B cell (primary cell): ENCODE data around the gene SLIT3. TPM values are rescaled to one million over a fixed set of nuclear protein-coding genes. Genes with fewer than 3 reads are reported as not detected.

Experiments
- ATAC-seq: fragments of 200-7000 bp; cut with Tn5 transposase; one replicate; pipeline ENCODE4 v1.10.0; 2021; ENCODE audit warnings: low read depth, mild to moderate bottlenecking, moderate number of reproducible peaks, moderate library complexity
- CTCF ChIA-PET: fragments of 350-600 bp; sonication (Branson Sonifier 250); formaldehyde crosslinking; loops from one replicate; lab custom pipeline; 2021; ENCODE audit warnings: antibody characterized with exemption, inconsistent platforms; lab: Charles Lee
- POLR2A ChIA-PET: fragments of 350-600 bp; sonication (Branson Sonifier 250); formaldehyde crosslinking; loops from one replicate; lab custom pipeline; 2021; ENCODE audit warnings: antibody characterized with exemption; lab: Charles Lee
- DNase-seq: peaks from one replicate; pipeline ENCODE4 v3.0.0; 2013
- H2AFZ ChIP-seq: 2 replicates; pipeline ENCODE4 v1.6.1; 2012; ENCODE audit warnings: mild to moderate bottlenecking, low read depth, low read length; ENCODE audit not compliant: insufficient read depth, poor library complexity, severe bottlenecking
- H3K27ac ChIP-seq, 2 donors: 1 replicate in 1 of 2; 2 replicates in 1 of 2; pipeline ENCODE4 v1.5.1; 2012 to 2013; ENCODE audit warnings: low read length in 2 of 2, mild to moderate bottlenecking in 2 of 2, moderate library complexity in 1 of 2
- H3K27me3 ChIP-seq, 4 experiments: fragments of 200-600 bp in 1 of 4; sonication (generic) in 1 of 4; replicated peaks in 1 of 4; 1 replicate in 2 of 4; 2 replicates in 2 of 4; pipeline versions ENCODE4 v1.6.1 to v1.7.0; 2013 to 2016; ENCODE audit warnings: low read length in 3 of 4, mild to moderate bottlenecking in 2 of 4, mixed read lengths in 1 of 4, moderate library complexity in 1 of 4; ENCODE audit not compliant: insufficient read depth in 4 of 4, control insufficient read depth in 3 of 4; ENCODE audit errors: control extremely low read depth in 1 of 4
- H3K36me3 ChIP-seq, 2 experiments: replicated peaks in 1 of 2; 1 replicate in 1 of 2; 2 replicates in 1 of 2; pipeline versions ENCODE4 v1.6.1 to v1.7.1; 2013; ENCODE audit warnings: low read length in 1 of 2; ENCODE audit not compliant: insufficient read depth in 2 of 2, control insufficient read depth in 1 of 2; ENCODE audit errors: control extremely low read depth in 1 of 2, extremely low read depth in 1 of 2
- H3K4me1 ChIP-seq, 2 donors: fragments of 200-600 bp in 1 of 2; sonication (generic) in 1 of 2; 1 replicate in 1 of 2; 2 replicates in 1 of 2; pipeline versions ENCODE4 v1.5.1 to v1.6.1; 2013 to 2017; ENCODE audit warnings: low read length in 2 of 2; ENCODE audit not compliant: control insufficient read depth in 2 of 2, insufficient read depth in 2 of 2
- H3K4me2 ChIP-seq: replicated peaks from 2 replicates; pipeline ENCODE3; 2012; ENCODE audit warnings: mild to moderate bottlenecking, low read depth, low read length; ENCODE audit not compliant: poor library complexity, severe bottlenecking
- H3K4me3 ChIP-seq, 5 experiments: fragments of 200-600 bp in 1 of 5; sonication (generic) in 1 of 5; 1 replicate in 3 of 5; 2 replicates in 2 of 5; pipeline versions ENCODE4 v1.5.1 to v1.7.0; 2011 to 2016; ENCODE audit warnings: low read length in 4 of 5, mild to moderate bottlenecking in 4 of 5, low read depth in 2 of 5, control low read depth in 1 of 5, moderate library complexity in 1 of 5; ENCODE audit not compliant: insufficient read depth in 1 of 5; ENCODE audit errors: control extremely low read depth in 1 of 5, extremely low read depth in 1 of 5
- H3K79me2 ChIP-seq: fragments of 200-600 bp; sonication (generic); one replicate; pipeline ENCODE4 v1.6.0; 2016; ENCODE audit warnings: low read length; ENCODE audit not compliant: control insufficient read depth, insufficient read depth
- H3K9ac ChIP-seq: fragments of 200-600 bp; sonication (generic); 2 replicates; pipeline ENCODE4 v1.6.1; 2017; ENCODE audit warnings: mild to moderate bottlenecking, low read length, moderate library complexity
- H3K9me3 ChIP-seq, 3 donors: one replicate each; pipeline versions ENCODE4 v1.6.1 to v1.7.1; 2013; ENCODE audit warnings: low read length in 2 of 3; ENCODE audit not compliant: control insufficient read depth in 2 of 3, insufficient read depth in 1 of 3; ENCODE audit errors: control extremely low read depth in 1 of 3
- H4K20me1 ChIP-seq: 2 replicates; pipeline ENCODE4 v1.6.0; 2012; ENCODE audit warnings: mild to moderate bottlenecking, low read length; ENCODE audit not compliant: insufficient read depth, control insufficient read depth, poor library complexity, severe bottlenecking
- H3K27ac Mint-ChIP-seq: one replicate; pipeline ENCODE4 v1.8.0; 2021; ENCODE audit warnings: mixed read lengths
- H3K27me3 Mint-ChIP-seq: one replicate; pipeline ENCODE4 v1.8.0; 2021; ENCODE audit warnings: mixed read lengths
- H3K4me1 Mint-ChIP-seq: one replicate; pipeline ENCODE4 v1.8.0; 2021; ENCODE audit warnings: mixed read lengths
- H3K4me3 Mint-ChIP-seq: one replicate; pipeline ENCODE4 v1.8.0; 2021; ENCODE audit warnings: mixed read lengths
- H3K9me3 Mint-ChIP-seq: one replicate; pipeline ENCODE4 v1.8.0; 2022; ENCODE audit warnings: mixed read lengths; ENCODE audit not compliant: insufficient read depth
- CTCF ChIP-seq: fragments of 200-600 bp; IDR thresholded peaks from one replicate; pipeline ENCODE4 v1.8.0; 2022; ENCODE audit warnings: antibody characterized with exemption, mild to moderate bottlenecking
- EZH2 ChIP-seq: IDR thresholded peaks from 2 replicates; pipeline ENCODE4 v1.6.1; 2012; ENCODE audit warnings: borderline replicate concordance, low read depth, mild to moderate bottlenecking, moderate library complexity, low read length; ENCODE audit not compliant: insufficient read depth, poor library complexity, severe bottlenecking
- WGBS: methylation state at CpG from one replicate; pipeline ENCODE4 v1.1.5; 2013; ENCODE audit warnings: missing lambda C conversion rate; ENCODE audit not compliant: insufficient coverage; 5-methylcytosine and 5-hydroxymethylcytosine counted together
- intact Hi-C: fragments of 100-400 bp; cut with micrococcal nuclease; formaldehyde crosslinking; loops from one replicate; pipeline ENCODE4 v1.10.0; 2022
- polyA plus RNA-seq: library from polyadenylated mRNA; depleted of rRNA; stranded (reverse); fragments of >200 nt; gene quantifications from 2 replicates; pipeline ENCODE4 v1.2.3, GENCODE V29; 2012
- total RNA-seq, 2 donors: library from RNA; stranded (reverse); fragments of 120-200 nt in 1 of 2; gene quantifications; 1 replicate in 1 of 2; 2 replicates in 1 of 2; pipeline versions ENCODE4 v1.2.3 to v1.2.4, GENCODE V29; 2013 to 2022

Gene SLIT3
- total and polyA plus RNA-seq, 2 donors (not counting 1 experiment from before 2014, with no cell fraction given) = not detected

GRCh38 chr5:168941901-168942300, 359.0 kb downstream of the SLIT3 start:
- no peaks in the 10 kb centered on the region for H3K4me1 ChIP-seq
- no peaks in the 10 kb centered on the region for H3K27me3 ChIP-seq
- no peak overlapping the region for H3K9ac ChIP-seq
- no peak overlapping the region for H2AFZ ChIP-seq
- no peaks in the 10 kb centered on the region for H4K20me1 ChIP-seq
- H3K36me3 ChIP-seq = no peaks in the 10 kb centered on the region
- H3K4me3 ChIP-seq = no peak overlapping the region
- no peaks in the 10 kb centered on the region for H3K79me2 ChIP-seq
- no peak overlapping the region for H3K4me3 Mint-ChIP-seq
- DNase-seq (no peak), ATAC-seq (no peak)
- H3K9me3 ChIP-seq = peaks cover 0 to 2% (median 0%) of the 10 kb centered on the region in 3 donors
- TF ChIP-seq EZH2 = no peak
- TF ChIP-seq CTCF = no peak
- H3K27ac ChIP-seq = no peak overlapping the region
- H3K9me3 Mint-ChIP-seq = no peaks in the 10 kb centered on the region
- ChIA-PET POLR2A (no interaction called here), CTCF (no interaction called here)
- no peaks in the 10 kb centered on the region for H3K4me1 Mint-ChIP-seq
- H3K27ac Mint-ChIP-seq = no peak overlapping the region
- intact Hi-C loops = no loop called here
- no peak overlapping the region for H3K4me2 ChIP-seq
- WGBS = 86% methylated on average over 1 of the region's 2 CpGs
- H3K27me3 Mint-ChIP-seq = no peaks in the 10 kb centered on the region

- Mint-ChIP-seq H3K9me3 (no peaks in the 10 kb centered on the region), H3K4me1 (no peaks in the 10 kb centered on the region), H3K4me3 (no peak overlapping the region), H3K27ac (no peak overlapping the region), H3K27me3 (no peaks in the 10 kb centered on the region)
- H3K36me3 ChIP-seq = no peaks in the 10 kb centered on the region
- intact Hi-C loops = no loop called here
- H2AFZ ChIP-seq = no peak overlapping the region
- TF ChIP-seq EZH2 (no peak), CTCF (no peak)
- H3K4me3 ChIP-seq = no peak overlapping the region
- DNase-seq = no peak
- no peak overlapping the region for H3K4me2 ChIP-seq
- H3K4me1 ChIP-seq = no peaks in the 10 kb centered on the region
- ChIA-PET POLR2A (no interaction called here), CTCF (no interaction called here)
- H3K27ac ChIP-seq = no peak overlapping the region
- 89% methylated on average over 3 of the region's 4 CpGs for WGBS
- H4K20me1 ChIP-seq = no peaks in the 10 kb centered on the region
- peaks cover 0 to 2% (median 0%) of the 10 kb centered on the region in 3 donors for H3K9me3 ChIP-seq
- no peaks in the 10 kb centered on the region for H3K27me3 ChIP-seq
- no peaks in the 10 kb centered on the region for H3K79me2 ChIP-seq
- H3K9ac ChIP-seq = no peak overlapping the region
- ATAC-seq = no peak
Measured at GRCh38 chr5:168940712-168941111, 360.2 kb downstream of the SLIT3 start.
